NCI-H187 treated with DMSO at 0.1 percent for 48 hours (cell line): ENCODE results near the gene DDX51.
"Not testable (repeated sequence)": the region's sequence is repeated elsewhere in the genome, so short reads cannot be mapped to it uniquely, and the experiment has no call there.

ENCODE experiments used
- DNase-seq: peaks from one replicate; lab custom pipeline; 2025; lab: John Stamatoyannopoulos, UW

The DDX51 gene

DNA sequence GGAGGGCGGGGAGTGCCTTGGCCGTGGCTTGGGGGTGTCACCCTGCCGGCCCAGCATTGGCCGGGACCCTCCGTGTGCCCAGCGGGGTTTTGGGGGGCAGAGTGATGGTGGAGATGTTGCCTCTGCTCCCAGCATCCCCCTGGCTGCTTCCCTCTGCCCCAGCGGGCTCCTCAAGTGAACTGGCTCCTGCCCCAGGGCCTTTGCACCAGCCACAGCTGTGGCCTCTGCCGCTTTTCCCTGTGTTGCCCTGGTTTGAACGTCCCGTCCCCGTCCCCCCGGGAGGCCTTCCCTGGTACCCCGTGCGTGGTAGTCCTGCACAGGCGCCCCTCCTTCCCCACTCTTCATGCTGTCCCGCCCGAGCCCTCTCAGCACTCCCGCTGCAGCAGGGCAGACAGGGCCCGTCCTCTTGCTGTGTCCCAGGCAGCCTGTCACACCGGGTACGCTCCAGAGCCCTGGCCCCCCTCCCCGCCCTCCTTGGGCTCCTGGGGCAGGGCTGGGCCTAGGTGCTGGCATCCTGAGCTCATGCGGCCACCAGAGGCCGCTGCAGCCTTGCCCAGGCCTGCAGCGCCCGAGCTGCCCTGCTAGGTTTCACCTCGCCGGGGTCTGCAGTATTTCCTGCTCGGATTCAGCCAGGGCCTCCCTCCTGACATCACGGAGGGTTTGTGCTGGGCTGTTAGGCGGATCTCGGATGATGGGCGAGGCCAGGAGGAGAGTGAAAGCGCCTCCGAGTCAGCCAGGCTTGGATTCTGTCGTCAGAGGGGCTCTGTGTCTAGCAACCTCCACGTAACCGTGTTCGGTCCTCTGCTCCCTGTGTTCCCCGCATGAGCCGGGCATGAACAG, 9.6 kb upstream of the DDX51 start:
- DNase-seq: peak; percentile 35

DNA sequence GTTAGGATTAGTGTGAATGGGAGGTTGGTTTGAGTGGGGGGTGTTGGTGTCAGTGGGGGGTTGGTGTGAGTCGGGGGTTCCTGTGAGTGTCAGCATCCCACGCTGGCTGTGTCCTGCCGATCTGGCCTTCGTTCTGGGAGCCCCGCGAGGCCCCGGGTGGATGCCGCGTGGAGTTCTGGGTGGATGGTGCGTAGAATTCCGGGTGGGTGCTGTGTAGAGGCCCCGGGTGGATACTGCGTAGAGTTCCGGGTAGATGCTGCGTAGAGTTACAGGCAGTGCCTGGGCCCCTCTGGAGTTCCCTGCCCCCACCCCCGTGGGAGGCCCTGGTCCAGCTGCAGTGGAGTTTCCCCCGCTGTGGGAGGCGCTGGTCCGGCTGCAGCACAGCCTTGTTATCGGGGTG, 8.8 kb upstream of the DDX51 start:
- no peak for DNase-seq

- no peak for DNase-seq
Observed at GRCh38 chr12:132152411-132152821, 8.3 kb upstream of the DDX51 start.

DNA sequence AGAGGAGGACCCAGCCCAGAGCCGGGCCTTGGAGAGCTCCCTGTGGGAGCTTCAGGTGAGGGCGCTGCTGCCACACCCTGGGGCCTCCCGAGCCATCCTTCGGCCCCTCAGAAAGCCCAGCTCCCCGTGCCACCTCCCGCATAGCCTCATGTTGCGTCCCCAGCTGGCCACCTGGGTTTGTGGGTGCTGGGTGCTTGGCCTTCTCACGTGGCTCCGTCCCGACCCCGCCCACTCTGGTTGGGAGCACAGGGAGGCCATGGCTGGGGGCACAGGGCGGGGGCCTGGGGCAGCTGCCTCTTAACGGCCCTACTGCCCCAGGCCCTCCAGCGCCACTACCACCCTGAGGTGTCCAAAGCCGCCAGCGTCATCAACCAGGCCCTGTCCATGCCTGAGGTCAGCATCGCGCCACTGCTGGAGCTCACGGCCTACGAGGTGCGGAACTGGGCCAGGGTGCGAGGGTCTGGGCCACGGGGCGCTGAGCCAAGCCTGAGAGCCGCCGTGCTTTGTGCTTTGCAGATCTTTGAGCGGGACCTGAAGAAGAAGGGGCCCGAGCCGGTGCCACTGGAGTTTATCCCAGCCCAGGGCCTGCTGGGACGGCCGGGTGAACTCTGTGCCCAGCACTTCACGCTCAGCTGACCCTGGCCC, 7.8 kb upstream of the DDX51 start:
- no peak for DNase-seq

DNA sequence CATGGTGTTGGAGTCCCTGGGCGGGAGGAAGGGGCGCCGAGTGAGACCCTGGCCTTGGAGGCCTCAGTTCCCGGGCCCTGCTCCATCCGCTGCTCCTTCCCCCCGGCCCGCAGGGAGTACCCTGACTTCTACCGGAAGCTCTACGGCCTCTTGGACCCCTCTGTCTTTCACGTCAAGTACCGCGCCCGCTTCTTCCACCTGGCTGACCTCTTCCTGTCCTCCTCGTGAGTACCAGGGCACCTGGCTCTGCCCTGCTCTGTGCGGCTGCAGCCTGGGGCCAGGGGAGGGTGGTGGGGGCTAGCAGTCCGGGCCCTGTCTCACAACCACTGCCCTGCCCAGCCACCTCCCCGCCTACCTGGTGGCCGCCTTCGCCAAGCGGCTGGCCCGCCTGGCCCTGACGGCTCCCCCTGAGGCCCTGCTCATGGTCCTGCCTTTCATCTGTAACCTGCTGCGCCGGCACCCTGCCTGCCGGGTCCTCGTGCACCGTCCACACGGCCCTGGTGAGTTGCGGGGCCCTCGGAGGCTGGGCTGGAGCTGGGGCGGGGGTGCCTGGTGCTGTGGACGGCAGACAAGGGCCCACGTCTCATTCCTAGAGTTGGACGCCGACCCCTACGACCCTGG, 7.1 kb upstream of the DDX51 start:
- DNase-seq: no peak

GRCh38 chr12:132150780-132151144, 6.6 kb upstream of the DDX51 start:
- DNase-seq: no peak

DNA sequence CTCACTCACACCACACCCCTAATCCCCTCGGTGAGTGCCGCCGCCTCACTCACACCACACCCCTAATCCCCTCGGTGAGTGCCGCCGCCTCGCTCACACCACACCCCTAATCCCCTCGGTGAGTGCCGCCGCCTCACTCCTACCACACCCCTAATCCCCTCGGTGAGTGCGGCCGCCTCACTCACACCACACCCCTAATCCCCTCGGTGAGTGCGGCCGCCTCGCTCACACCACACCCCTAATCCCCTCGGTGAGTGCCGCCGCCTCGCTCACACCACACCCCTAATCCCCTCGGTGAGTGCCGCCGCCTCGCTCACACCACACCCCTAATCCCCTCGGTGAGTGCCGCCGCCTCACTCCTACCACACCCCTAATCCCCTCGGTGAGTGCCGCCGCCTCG, 5.4 kb upstream of the DDX51 start:
- not testable (repeated sequence) for DNase-seq

- DNase-seq: no peak
Observed at GRCh38 chr12:132148368-132149045, 4.4 kb upstream of the DDX51 start.

- no peak for DNase-seq
Observed at GRCh38 chr12:132147423-132148367, 3.6 kb upstream of the DDX51 start.

DNA sequence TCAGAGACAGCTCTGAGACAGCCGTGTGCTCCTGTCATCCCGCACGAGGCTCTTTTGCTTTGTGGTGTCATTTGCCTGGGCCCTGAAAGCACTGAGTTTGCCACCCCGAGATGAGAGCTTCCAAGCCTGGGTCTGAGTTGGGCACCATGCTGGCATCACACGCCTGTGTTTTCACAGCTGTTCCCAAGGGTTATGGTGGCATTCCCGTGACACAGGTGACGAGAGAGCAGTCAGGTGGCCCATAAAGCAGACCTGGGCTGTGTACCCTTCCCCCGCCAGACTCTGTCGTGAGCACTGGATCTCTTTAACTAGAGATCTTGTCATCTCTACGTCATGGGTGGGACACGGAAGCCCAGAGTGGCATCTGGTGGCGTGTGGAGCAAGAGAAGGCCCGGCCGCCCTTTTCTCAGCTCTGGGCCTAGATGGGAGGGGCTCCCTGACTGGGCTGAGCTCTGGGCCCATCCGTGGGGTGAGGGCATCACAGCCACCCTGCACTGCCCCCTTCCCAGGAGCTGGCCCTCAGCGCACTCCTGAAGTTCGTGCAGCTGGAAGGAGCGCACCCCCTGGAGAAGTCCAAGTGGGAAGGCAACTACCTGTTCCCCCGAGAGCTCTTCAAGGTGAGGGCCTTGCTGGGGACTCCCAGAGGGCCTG, 2.8 kb upstream of the DDX51 start:
- no peak for DNase-seq

- DNase-seq: no peak
Observed at GRCh38 chr12:132146098-132146497, 2.0 kb upstream of the DDX51 start.

DNA sequence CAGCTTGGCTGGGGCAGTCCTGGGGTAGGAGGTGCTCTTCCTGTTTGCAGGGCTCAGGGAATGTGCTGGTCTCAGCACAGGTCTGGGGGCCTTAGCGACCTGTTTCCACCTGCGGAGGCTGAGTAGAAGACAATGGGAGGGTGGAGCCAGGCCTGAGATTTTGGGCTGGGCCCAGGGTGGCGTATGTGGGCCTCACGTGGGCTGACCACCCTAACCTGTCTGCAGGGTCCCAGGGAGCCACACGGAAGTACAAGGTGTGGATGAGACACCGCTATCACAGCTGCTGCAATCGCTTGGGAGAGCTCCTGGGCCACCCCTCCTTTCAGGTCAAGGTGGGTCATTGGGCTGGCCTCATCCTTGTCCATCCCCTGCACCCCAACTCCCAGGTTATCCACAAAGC, 1.2 kb upstream of the DDX51 start:
- DNase-seq: no peak

DNA sequence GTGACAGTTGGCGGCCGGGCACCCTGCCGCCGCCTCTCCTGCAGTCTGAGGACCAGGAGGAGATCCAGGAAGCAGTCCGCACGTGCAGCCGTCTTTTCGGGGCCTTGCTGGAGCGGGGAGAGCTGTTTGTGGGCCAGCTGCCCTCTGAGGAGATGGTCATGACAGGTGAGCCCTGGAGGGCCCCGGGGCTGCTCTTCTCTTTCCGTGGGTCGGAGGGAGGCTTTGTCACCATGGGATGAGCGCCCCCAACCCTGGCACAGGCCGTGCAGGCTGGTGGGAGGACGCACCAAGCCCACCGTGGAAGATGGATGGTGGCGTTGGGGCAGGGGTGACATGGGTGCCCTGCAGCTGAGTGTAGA, 670 bp upstream of the DDX51 start:
- no peak for DNase-seq

DNA sequence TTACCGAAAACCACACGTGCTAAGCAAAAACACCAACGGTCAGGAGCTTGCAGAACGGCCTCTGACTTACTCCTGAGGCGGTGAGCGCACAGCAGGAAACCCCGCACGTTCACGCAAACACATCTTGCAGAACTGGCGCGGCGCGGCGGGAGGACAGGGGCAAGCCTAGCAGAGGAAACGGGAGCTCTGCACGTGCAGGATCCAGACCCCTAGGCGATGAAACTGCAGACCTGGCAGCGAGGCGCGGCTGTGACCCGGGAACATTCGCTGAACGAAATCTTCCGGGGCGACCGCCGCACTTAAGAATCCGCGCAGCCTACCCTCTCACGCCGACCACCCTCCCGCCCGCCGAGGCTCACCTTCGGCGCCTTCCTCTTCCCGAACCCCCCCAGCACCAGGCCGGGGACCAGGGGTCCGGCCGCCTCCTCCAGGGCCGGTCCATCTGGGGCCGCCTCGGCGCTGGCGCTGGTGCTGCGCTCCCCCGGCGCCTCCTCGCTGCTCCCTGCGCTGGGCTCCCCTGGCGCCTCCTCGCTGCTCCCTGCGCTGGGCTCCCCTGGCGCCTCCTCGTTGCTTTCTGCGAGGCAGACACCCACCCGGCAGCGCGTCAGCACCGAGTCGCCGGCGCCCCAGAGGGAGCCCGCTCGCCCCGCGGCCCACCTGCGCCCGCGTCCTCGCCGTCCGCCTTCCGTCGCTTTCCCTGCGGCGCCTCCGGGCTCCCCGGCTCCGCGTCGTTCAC, 615 bp downstream of the DDX51 start:
- DNase-seq: no peak

GRCh38 chr12:132142679-132143335, 1.3 kb downstream of the DDX51 start:
- DNase-seq: no peak

DNA sequence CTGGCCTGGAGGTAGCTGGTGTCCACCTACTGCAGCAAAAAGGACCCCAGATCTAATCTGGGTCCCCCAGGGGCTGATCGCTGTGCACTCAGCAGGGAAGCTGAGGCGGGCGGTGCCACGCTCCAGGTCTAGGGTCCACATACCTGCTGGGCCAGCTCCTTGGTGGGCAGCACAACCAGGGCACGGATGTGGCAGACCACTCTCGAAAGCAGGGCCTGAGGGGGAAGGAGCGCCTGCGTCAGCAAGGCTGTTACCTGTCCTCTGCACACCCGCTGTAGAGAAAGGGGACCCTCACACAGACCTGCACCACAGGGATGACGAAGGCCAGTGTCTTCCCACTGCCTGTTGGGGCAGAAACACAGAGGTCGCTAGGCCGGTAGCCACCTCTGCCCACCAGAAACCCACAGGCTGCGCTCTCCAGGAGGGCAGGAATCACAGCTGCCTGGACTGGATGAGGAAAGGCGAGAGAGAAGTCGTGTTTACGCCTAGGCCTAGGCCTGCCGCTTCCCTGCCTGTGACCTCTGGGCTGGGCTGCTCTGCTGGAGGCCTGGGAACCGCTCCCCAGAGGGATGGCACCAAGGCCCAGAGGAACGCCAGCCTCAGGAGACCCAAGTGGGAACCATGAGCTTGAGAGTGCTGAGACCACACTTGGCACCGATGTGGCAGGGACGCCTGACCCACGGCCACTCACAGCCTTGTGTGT, 2.0 kb downstream of the DDX51 start:
- DNase-seq: no peak

GRCh38 chr12:132140918-132141841, 2.9 kb downstream of the DDX51 start:
- no peak for DNase-seq

DNA sequence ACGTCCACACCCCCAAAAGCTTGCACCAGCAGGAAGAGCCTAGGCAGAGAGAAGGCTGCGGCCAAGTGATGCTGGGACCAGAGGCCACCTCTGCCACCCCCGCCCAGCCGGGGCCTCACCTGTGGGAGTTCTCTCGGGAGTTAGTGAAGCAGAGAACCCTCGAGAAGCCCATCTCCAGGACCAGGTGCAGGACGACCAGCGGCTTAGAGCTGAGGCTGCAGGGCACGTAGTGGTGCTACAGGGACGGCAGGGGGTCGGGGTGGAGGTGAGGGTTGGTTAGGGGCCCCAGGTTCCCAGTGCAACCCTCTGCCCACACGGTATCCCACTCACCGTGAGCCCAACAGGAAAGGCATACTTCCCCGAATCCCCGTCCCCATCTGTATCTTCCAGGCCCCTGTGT, 3.6 kb downstream of the DDX51 start:
- no peak for DNase-seq
